IMR-90 (cell line): ENCODE results near the gene NEDD4L. TPM values are rescaled to one million over a fixed set of nuclear protein-coding genes. Genes with fewer than 3 reads are reported as not detected.

Experiments
- ATAC-seq: fragments of 200-7000 bp; cut with Tn5 transposase; 2 replicates; pipeline ENCODE4 v1.9.1; 2020; ENCODE audit warnings: low read depth, mild to moderate bottlenecking, moderate library complexity
- BruUV-seq: library from RNA; stranded (reverse); fragments of 400-500 nt; replicated peaks from 2 replicates; lab custom pipeline; 2021; lab: Mats Ljungman, UMichigan
- CTCF ChIA-PET: fragments of 300-600 bp; formaldehyde crosslinking; extraction: SDS; loops from one replicate; lab custom pipeline; 2021; ENCODE audit warnings: antibody characterized with exemption; lab: Yijun Ruan, JAX
- POLR2A ChIA-PET: fragments of 300-600 bp; sonication (Branson Sonifier 250); formaldehyde crosslinking; loops from one replicate; lab custom pipeline; 2022; ENCODE audit warnings: antibody characterized with exemption; ENCODE audit not compliant: unreplicated experiment; lab: Charles Lee
- DNase-seq: peaks from one replicate; pipeline ENCODE4 v3.0.0; 2013
- H2AFZ ChIP-seq: replicated peaks from 2 replicates; pipeline ENCODE3; 2013; ENCODE audit warnings: low read length, mild to moderate bottlenecking; ENCODE audit not compliant: poor library complexity
- H2AK5ac ChIP-seq: 2 replicates; pipeline ENCODE4 v1.6.1; 2013; ENCODE audit warnings: low read depth, low read length, inconsistent platforms
- H2AK9ac ChIP-seq: replicated peaks from 2 replicates; pipeline ENCODE3; 2013; ENCODE audit warnings: mild to moderate bottlenecking, low read depth, low read length, moderate library complexity; ENCODE audit not compliant: poor library complexity
- H2BK120ac ChIP-seq: 2 replicates; pipeline ENCODE4 v1.6.1; 2013; ENCODE audit warnings: low read depth, low read length, inconsistent platforms
- H2BK15ac ChIP-seq: 3 replicates; pipeline ENCODE4 v1.6.1; 2013; ENCODE audit warnings: low read depth, low read length, inconsistent platforms
- H2BK20ac ChIP-seq: 2 replicates; pipeline ENCODE4 v1.6.1; 2013; ENCODE audit warnings: low read depth, mild to moderate bottlenecking, inconsistent platforms, low read length, moderate library complexity
- H2BK5ac ChIP-seq: 2 replicates; pipeline ENCODE4 v1.6.1; 2013; ENCODE audit warnings: mild to moderate bottlenecking, low read depth, low read length, inconsistent platforms; ENCODE audit not compliant: poor library complexity, severe bottlenecking
- H3K14ac ChIP-seq: replicated peaks from 2 replicates; pipeline ENCODE4 v1.6.1; 2013; ENCODE audit warnings: low read depth, low read length, inconsistent platforms
- H3K18ac ChIP-seq: 2 replicates; pipeline ENCODE4 v1.6.1; 2013; ENCODE audit warnings: low read depth, low read length, control low read depth
- H3K23ac ChIP-seq: 2 replicates; pipeline ENCODE4 v1.6.1; 2013; ENCODE audit warnings: low read depth, low read length, inconsistent platforms
- H3K27ac ChIP-seq: 2 replicates; pipeline ENCODE4 v1.5.1; 2013; ENCODE audit warnings: mild to moderate bottlenecking, control low read depth, low read length; ENCODE audit not compliant: insufficient read depth
- H3K27me3 ChIP-seq: 2 replicates; pipeline ENCODE4 v1.6.1; 2013; ENCODE audit warnings: low read length; ENCODE audit not compliant: control insufficient read depth, insufficient read depth
- H3K36me3 ChIP-seq: 2 replicates; pipeline ENCODE4 v1.6.1; 2013; ENCODE audit warnings: low read length, mixed read lengths; ENCODE audit not compliant: control insufficient read depth, insufficient read depth
- H3K4ac ChIP-seq: 2 replicates; pipeline ENCODE4 v1.6.1; 2013; ENCODE audit warnings: low read depth, low read length, inconsistent platforms
- H3K4me1 ChIP-seq: 2 replicates; pipeline ENCODE4 v1.6.1; 2013; ENCODE audit warnings: low read length, mixed read lengths; ENCODE audit not compliant: control insufficient read depth, insufficient read depth
- H3K4me2 ChIP-seq: 2 replicates; pipeline ENCODE4 v1.6.1; 2013; ENCODE audit warnings: low read depth, mild to moderate bottlenecking, control low read depth, low read length, moderate library complexity
- H3K4me3 ChIP-seq: 2 replicates; pipeline ENCODE4 v1.5.1; 2013; ENCODE audit warnings: low read depth, mild to moderate bottlenecking, control low read depth, low read length, moderate library complexity; ENCODE audit not compliant: insufficient read depth
- H3K56ac ChIP-seq: 2 replicates; pipeline ENCODE4 v1.6.1; 2013; ENCODE audit warnings: low read length, inconsistent platforms; ENCODE audit not compliant: insufficient read depth; ENCODE audit errors: extremely low read depth
- H3K79me1 ChIP-seq, 2 experiments: 2 replicates each; pipeline ENCODE4 v1.6.1; 2013; ENCODE audit warnings: low read length in 2 of 2, inconsistent platforms in 1 of 2, low read depth in 1 of 2
- H3K9ac ChIP-seq: 2 replicates; pipeline ENCODE4 v1.6.1; 2013; ENCODE audit warnings: low read depth, low read length, control low read depth
- H3K9me1 ChIP-seq: 2 replicates; pipeline ENCODE4 v1.6.1; 2013; ENCODE audit warnings: low read length, inconsistent platforms; ENCODE audit not compliant: insufficient read depth
- H3K9me3 ChIP-seq: 2 replicates; pipeline ENCODE4 v1.6.1; 2013; ENCODE audit warnings: low read length; ENCODE audit not compliant: control insufficient read depth, insufficient read depth
- H4K20me1 ChIP-seq: 2 replicates; pipeline ENCODE4 v1.6.1; 2013; ENCODE audit warnings: low read length, inconsistent platforms; ENCODE audit not compliant: insufficient read depth
- H4K5ac ChIP-seq: 2 replicates; pipeline ENCODE4 v1.6.1; 2013; ENCODE audit warnings: mild to moderate bottlenecking, low read depth, low read length, control low read depth
- H4K8ac ChIP-seq, 2 experiments: 2 replicates each; pipeline ENCODE4 v1.6.1; 2013; ENCODE audit warnings: low read depth in 2 of 2, low read length in 2 of 2, control low read depth in 1 of 2, inconsistent platforms in 1 of 2
- H4K91ac ChIP-seq: 2 replicates; pipeline ENCODE4 v1.6.1; 2013; ENCODE audit warnings: low read depth, low read length, inconsistent platforms; ENCODE audit not compliant: insufficient read depth
- BHLHE40 ChIP-seq: fragments of 150-350 bp; IDR thresholded peaks from 2 replicates; pipeline ENCODE4 v1.6.1; 2016; ENCODE audit warnings: mild to moderate bottlenecking, low read depth, low read length
- CEBPB ChIP-seq: IDR thresholded peaks from 2 replicates; pipeline ENCODE4 v1.6.1; 2012; ENCODE audit warnings: low read depth, low read length, improper control_type of control experiment
- CHD1 ChIP-seq: IDR thresholded peaks from 2 replicates; pipeline ENCODE4 v1.6.1; 2012; ENCODE audit warnings: low read depth, low read length, improper control_type of control experiment
- CTCF ChIP-seq: conservative IDR thresholded peaks from 2 replicates; pipeline ENCODE4 v1.5.1; 2012; ENCODE audit warnings: mild to moderate bottlenecking, low read depth, low read length, improper control_type of control experiment
- ELK1 ChIP-seq: fragments of 150-350 bp; IDR thresholded peaks from 2 replicates; pipeline ENCODE4 v1.6.1; 2016; ENCODE audit warnings: low read depth, mild to moderate bottlenecking, low read length, moderate library complexity, borderline replicate concordance
- FOS ChIP-seq: fragments of 150-350 bp; IDR thresholded peaks from 2 replicates; pipeline ENCODE4 v1.6.1; 2016; ENCODE audit warnings: low read depth, low read length
- MAFK ChIP-seq: IDR thresholded peaks from 2 replicates; pipeline ENCODE4 v1.6.1; 2012; ENCODE audit warnings: low read depth, low read length, improper control_type of control experiment
- MAZ ChIP-seq: IDR thresholded peaks from 2 replicates; pipeline ENCODE4 v1.6.1; 2012; ENCODE audit warnings: low read depth, mild to moderate bottlenecking, low read length, improper control_type of control experiment, moderate library complexity, borderline replicate concordance
- MXI1 ChIP-seq: IDR thresholded peaks from 2 replicates; pipeline ENCODE4 v1.6.1; 2012; ENCODE audit warnings: low read depth, mild to moderate bottlenecking, low read length, moderate library complexity, borderline replicate concordance
- NFE2L2 ChIP-seq: fragments of 150-350 bp; IDR thresholded peaks from 2 replicates; pipeline ENCODE4 v1.6.1; 2016; ENCODE audit warnings: low read depth, mild to moderate bottlenecking, low read length
- POLR2A ChIP-seq: IDR thresholded peaks from 2 replicates; pipeline ENCODE4 v1.6.1; 2012; ENCODE audit warnings: mild to moderate bottlenecking, low read depth, low read length
- RAD21 ChIP-seq: IDR thresholded peaks from 2 replicates; pipeline ENCODE4 v1.6.1; 2012; ENCODE audit warnings: low read length, improper control_type of control experiment
- RCOR1 ChIP-seq: IDR thresholded peaks from 2 replicates; pipeline ENCODE4 v1.6.1; 2012; ENCODE audit warnings: mild to moderate bottlenecking, low read length, improper control_type of control experiment; ENCODE audit not compliant: insufficient replicate concordance
- RFX5 ChIP-seq: IDR thresholded peaks from 2 replicates; pipeline ENCODE4 v1.8.0; 2012; ENCODE audit warnings: low read depth, mild to moderate bottlenecking, low read length, moderate library complexity
- SMC3 ChIP-seq: fragments of 150-350 bp; IDR thresholded peaks from 2 replicates; pipeline ENCODE4 v1.6.1; 2016; ENCODE audit warnings: low read depth, mild to moderate bottlenecking, antibody characterized with exemption, low read length, moderate library complexity
- USF2 ChIP-seq: fragments of 150-350 bp; IDR thresholded peaks from 2 replicates; pipeline ENCODE4 v1.6.1; 2017; ENCODE audit warnings: mild to moderate bottlenecking, antibody characterized with exemption, low read length, low read depth
- WGBS, 2 experiments: methylation state at CpG; one replicate each; pipeline versions ENCODE4 v1.1.5 to v1.1.7; 2013; ENCODE audit warnings: missing lambda C conversion rate in 2 of 2; ENCODE audit not compliant: insufficient read length in 1 of 2; ENCODE audit errors: extremely low coverage in 2 of 2; 5-methylcytosine and 5-hydroxymethylcytosine counted together
- dilution Hi-C: fragments of 300-500 bp; cut with HindIII; formaldehyde crosslinking; loops from one replicate; pipeline ENCODE4 v1.14.3; 2018; ENCODE audit warnings: low sequenced_read_pairs; ENCODE audit not compliant: unreplicated experiment
- in situ Hi-C: fragments of 300-500 bp; cut with MboI; formaldehyde crosslinking; loops from 3 replicates; pipeline ENCODE4 v1.14.3; 2019; ENCODE audit warnings: low sequenced_read_pairs, inconsistent platforms, mixed read lengths
- intact Hi-C: fragments of 100-400 bp; cut with micrococcal nuclease; formaldehyde crosslinking; loops from 2 replicates; pipeline ENCODE4 v1.10.0; 2022
- polyA plus RNA-seq, 3 experiments: library from polyadenylated mRNA; depleted of rRNA; stranded (reverse); fragments of >200 nt; gene quantifications; 2 replicates each; pipeline ENCODE4 v1.2.3, GENCODE V29; 2012; ENCODE audit warnings: low replicate concordance in 1 of 3
- total RNA-seq: library from RNA; depleted of rRNA; stranded (reverse); fragments of >200 nt; gene quantifications from 2 replicates; pipeline ENCODE4 v1.2.3, GENCODE V29; 2012

The NEDD4L gene
- total and polyA plus RNA-seq, 2 of the 4 experiments (the other 2 are of a cell fraction): 10.0 to 10.9 TPM

- Histone ChIP-seq H3K4me2 (no peak overlapping the region), H4K20me1 (no peaks in the 10 kb centered on the region), H3K9me1 (peaks cover 13% of the 10 kb centered on the region), H3K27ac (no peak overlapping the region), H3K18ac (no peak overlapping the region), H3K27me3 (no peaks in the 10 kb centered on the region), H3K79me1 (0 out of 4 replicates have a peak, but pooled peaks cover 0 to 3% of the 10 kb centered on the region in 2 experiments), H3K9ac (no peak overlapping the region), H3K23ac (peak overlapping the region; percentile 24; the same call in 1 of the 2 replicates), H2AFZ (no peak overlapping the region), H2AK9ac (no peak overlapping the region), H3K56ac (no peak overlapping the region), H2AK5ac (no peak overlapping the region), H2BK20ac (no peak overlapping the region), H3K9me3 (no peaks in the 10 kb centered on the region), H2BK15ac (no peak overlapping the region), H3K4ac (no peak overlapping the region), H2BK120ac (no peak overlapping the region), H3K14ac (no peak overlapping the region), H3K4me3 (no peak overlapping the region), H4K5ac (no peak overlapping the region), H2BK5ac (no peak overlapping the region), H3K4me1 (peaks cover 4% of the 10 kb centered on the region), H4K91ac (no peak overlapping the region), H3K36me3 (no peaks in the 10 kb centered on the region), H4K8ac (no peak overlapping the region)
- in situ Hi-C loops: no loop called here
- intact Hi-C loops: no loop called here
- dilution Hi-C loops: no loop called here
- ChIA-PET POLR2A (no interaction called here), CTCF (no interaction called here)
- ATAC-seq: no peak
- WGBS, 2 experiments: no CpG with 5 or more reads among the region's 5 CpGs
- DNase-seq: no peak
- no TSS peak for BruUV-seq
- TF ChIP-seq RCOR1 (no peak), RFX5 (no peak), MXI1 (no peak), USF2 (no peak), RAD21 (no peak), BHLHE40 (no peak), SMC3 (no peak), ELK1 (no peak), CEBPB (no peak), MAZ (no peak), NFE2L2 (no peak), CTCF (no peak), FOS (no peak), POLR2A (no peak), MAFK (no peak), CHD1 (no peak)
These were observed 225.9 kb downstream of the NEDD4L start for GRCh38 chr18:58269931-58270330.
